Testis (tissue), 3 donors: ENCODE measurements around the gene BSND. TPM values are rescaled to one million over a fixed set of nuclear protein-coding genes. Genes with fewer than 3 reads are reported as not detected.
A peak's percentile ranks its signal among the peaks of the same experiment; 100 is the strongest.
"Not testable (repeated sequence)": the region's sequence is repeated elsewhere in the genome, so short reads cannot be mapped to it uniquely, and the experiment has no call there.

Source experiments
- DNase-seq: peaks from one replicate; pipeline ENCODE4 v3.0.0-alpha.2; 2019
- H3K27ac ChIP-seq, 2 donors: fragments of 200-600 bp; sonication (generic); one replicate each; pipeline ENCODE4 v1.5.1; 2019
- H3K27me3 ChIP-seq: fragments of 200-600 bp; sonication (generic); one replicate; pipeline ENCODE4 v1.5.1; 2019
- H3K36me3 ChIP-seq: fragments of 200-600 bp; sonication (generic); one replicate; pipeline ENCODE4 v1.5.1; 2017; ENCODE audit warnings: low read depth; ENCODE audit errors: missing control alignments
- H3K4me1 ChIP-seq: fragments of 200-600 bp; sonication (generic); one replicate; pipeline ENCODE4 v1.5.1; 2019
- H3K4me3 ChIP-seq, 2 donors: fragments of 200-600 bp; sonication (generic); one replicate each; pipeline ENCODE4 v1.5.1; 2017 to 2019
- H3K9me3 ChIP-seq: fragments of 200-600 bp; sonication (generic); one replicate; pipeline ENCODE4 v1.5.1; 2017
- POLR2A ChIP-seq: fragments of 450-650 bp; IDR thresholded peaks from one replicate; pipeline ENCODE4 v1.6.1; 2017; ENCODE audit warnings: antibody characterized with exemption, mild to moderate bottlenecking, moderate library complexity
- WGBS, 2 donors: methylation state at CpG; one replicate each; pipeline ENCODE4 v1.1.5; 2018; 5-methylcytosine and 5-hydroxymethylcytosine counted together
- intact Hi-C: fragments of 100-400 bp; cut with DNase I; formaldehyde crosslinking; loops from one replicate; pipeline ENCODE4 v1.15.1; 2023; ENCODE audit warnings: low total_unique reads
- polyA plus RNA-seq: library from polyadenylated mRNA; stranded (reverse); fragments of 350-450 nt; fragmentation: Illumina TruSeq; extraction: RNeasy Lipid Tissue Mini Kit (QIAGEN cat#74804); gene quantifications from one replicate; pipeline ENCODE4 v1.2.3, GENCODE V29; 2014; ENCODE audit warnings: low read depth, low replicate concordance; ENCODE audit not compliant: insufficient read depth
- total RNA-seq, 2 donors: library from RNA; depleted of rRNA; stranded (reverse); fragments of >200 nt; gene quantifications; one replicate each; pipeline ENCODE4 v1.2.3, GENCODE V29; 2016
- TF ChIP-seq, protein P1 (sequence below), 3 experiments: fragments of 450-650 bp in 2 of 3; fragments of 200-600 bp in 1 of 3; sonication (generic) in 1 of 3; IDR thresholded peaks; one replicate each; pipeline ENCODE4 v1.5.1; 2016 to 2019; ENCODE audit warnings: antibody characterized with exemption in 3 of 3, mild to moderate bottlenecking in 2 of 3, moderate library complexity in 1 of 3

The BSND gene
- total and polyA plus RNA-seq, 3 donors from 2014 or later = 0.19 to 0.32 (median 0.24) TPM

DNA sequence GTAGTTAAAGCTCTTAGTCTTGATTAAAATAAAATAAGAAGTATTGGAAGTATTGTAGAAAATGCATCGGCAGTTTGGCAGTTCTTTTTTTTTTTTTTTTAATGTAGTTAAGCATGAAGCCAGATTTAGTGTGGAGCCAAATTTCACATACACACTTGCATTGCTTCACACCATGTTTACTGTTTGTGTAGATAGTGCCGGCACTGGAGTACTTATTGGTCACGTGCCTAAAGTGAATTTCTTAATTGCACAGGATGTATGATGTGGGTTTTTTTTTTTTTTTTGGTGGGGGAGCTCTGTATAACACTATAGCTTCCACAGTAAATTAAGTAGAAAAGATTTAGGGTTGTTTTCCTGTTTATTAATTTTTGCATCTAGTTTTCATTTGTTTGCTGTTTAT is 39.5 kb upstream of the BSND start:
- 54 to 61% methylated on average over 3 of the region's 3 CpGs for WGBS, 2 donors
- Histone ChIP-seq H3K4me1 (no peaks in the 10 kb centered on the region), H3K9me3 (no peaks in the 10 kb centered on the region), H3K27me3 (no peaks in the 10 kb centered on the region), H3K36me3 (no peaks in the 10 kb centered on the region), H3K27ac (no peak overlapping the region), H3K4me3 (no peak overlapping the region)
- no peak for DNase-seq
- TF ChIP-seq, protein P1, sequence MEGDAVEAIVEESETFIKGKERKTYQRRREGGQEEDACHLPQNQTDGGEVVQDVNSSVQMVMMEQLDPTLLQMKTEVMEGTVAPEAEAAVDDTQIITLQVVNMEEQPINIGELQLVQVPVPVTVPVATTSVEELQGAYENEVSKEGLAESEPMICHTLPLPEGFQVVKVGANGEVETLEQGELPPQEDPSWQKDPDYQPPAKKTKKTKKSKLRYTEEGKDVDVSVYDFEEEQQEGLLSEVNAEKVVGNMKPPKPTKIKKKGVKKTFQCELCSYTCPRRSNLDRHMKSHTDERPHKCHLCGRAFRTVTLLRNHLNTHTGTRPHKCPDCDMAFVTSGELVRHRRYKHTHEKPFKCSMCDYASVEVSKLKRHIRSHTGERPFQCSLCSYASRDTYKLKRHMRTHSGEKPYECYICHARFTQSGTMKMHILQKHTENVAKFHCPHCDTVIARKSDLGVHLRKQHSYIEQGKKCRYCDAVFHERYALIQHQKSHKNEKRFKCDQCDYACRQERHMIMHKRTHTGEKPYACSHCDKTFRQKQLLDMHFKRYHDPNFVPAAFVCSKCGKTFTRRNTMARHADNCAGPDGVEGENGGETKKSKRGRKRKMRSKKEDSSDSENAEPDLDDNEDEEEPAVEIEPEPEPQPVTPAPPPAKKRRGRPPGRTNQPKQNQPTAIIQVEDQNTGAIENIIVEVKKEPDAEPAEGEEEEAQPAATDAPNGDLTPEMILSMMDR (IDR thresholded peaks at IDR 0.05) = no peak
- TF ChIP-seq POLR2A = no peak
- intact Hi-C loops = no loop called here

DNA sequence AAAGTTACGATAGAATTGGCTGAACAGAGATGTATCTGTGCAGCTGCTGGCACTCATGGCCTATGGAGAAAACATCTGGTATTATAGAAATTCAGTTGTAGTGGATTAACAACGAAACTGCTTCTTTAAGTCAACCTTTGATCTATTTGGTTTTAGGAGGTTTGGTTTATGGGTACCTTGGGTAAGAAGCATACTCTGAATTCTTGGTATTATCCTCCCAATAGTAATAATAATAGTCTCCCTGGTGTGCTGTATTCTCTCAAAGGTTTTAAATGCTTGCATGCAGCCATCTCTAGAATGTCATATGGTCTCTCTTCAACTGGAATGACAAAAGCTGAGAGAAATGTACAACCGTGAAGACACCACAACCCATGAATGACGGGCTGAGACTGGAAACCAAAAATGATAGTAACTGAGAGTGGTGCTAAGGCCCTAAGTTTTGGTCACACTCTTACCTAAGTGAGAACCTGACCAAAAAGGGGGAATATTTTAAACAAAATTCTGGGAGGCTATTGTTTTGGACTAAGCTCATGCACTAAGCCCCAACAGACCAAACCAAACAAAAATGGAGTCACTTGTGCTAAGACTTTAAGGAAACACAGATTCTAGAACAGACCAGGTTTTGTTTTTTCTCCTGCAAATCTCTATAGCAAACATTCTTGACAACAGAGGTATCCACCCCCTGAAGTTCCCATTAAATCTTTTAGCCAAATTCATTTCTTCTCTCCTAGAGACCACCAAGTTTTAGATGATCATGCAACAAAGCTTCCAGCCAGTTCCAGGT is 35.9 kb upstream of the BSND start:
- 73 to 89% methylated on average over 4 of the region's 4 CpGs for WGBS, 2 donors
- Histone ChIP-seq H3K4me1 (no peaks in the 10 kb centered on the region), H3K27ac (no peak overlapping the region), H3K4me3 (no peak overlapping the region), H3K9me3 (no peaks in the 10 kb centered on the region), H3K36me3 (no peaks in the 10 kb centered on the region), H3K27me3 (no peaks in the 10 kb centered on the region)
- intact Hi-C loops = no loop called here
- TF ChIP-seq, protein P1 (IDR thresholded peaks at IDR 0.05) = no peak
- TF ChIP-seq POLR2A = no peak
- no peak for DNase-seq

DNA sequence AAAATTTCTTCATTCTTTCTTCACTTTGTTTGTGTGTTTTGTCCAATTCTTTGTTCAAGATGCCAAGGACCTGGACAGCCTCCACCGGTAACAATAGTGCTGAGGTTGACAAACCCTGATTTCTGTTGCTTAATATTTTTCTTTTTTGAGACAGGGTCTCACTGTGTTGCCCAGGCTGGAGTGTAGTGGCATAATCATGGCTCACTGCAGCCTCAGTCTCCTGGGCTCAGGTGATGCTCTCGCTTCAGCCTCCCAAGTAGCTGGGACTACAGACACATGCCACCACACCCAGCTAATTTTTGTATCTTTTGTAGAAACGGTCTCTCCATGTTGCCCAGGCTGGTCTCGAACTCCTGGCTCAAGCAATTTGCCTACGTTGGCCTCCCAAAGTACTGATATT is 34.9 kb upstream of the BSND start:
- intact Hi-C loops, H3K27ac ChIP-seq, H3K27me3 ChIP-seq, DNase-seq, H3K4me3 ChIP-seq, H3K36me3 ChIP-seq, H3K4me1 ChIP-seq, H3K9me3 ChIP-seq: not testable (repeated sequence)
- 95% methylated on average over 5 of the region's 5 CpGs for WGBS, 2 donors

DNA sequence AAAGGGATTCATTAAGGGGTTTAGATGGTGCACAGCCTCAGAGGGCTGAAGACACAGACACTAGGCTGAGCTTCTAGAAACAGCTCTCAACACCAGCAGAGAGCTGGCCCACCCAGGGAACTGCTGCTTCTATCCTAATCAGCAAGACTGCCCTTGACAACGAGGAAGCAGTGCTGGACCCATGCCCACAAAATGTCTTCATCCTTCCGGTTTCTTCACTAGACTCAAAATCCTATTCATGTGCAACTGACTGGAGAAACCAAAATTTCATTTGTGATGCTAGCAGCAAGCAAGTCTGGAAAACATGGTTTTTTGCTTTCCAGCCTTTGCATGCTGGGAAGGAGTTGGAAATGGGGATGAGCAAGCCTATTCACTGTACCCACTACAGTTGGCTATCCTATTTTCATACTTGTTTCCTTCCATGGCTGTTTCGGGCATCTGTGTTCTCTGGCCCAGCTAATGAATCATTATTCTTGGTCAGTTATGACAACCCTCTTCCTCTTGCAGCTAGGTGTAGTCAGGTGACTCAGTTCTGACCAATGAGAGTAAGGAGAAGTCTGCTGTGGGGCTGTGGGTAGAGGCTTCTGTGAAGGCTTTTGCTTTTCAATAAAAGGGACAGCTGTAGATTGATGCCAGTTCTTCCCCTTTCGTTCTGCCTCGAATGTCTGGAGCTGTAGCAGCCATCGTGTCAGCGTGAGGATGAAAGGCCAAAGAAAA is 33.0 kb upstream of the BSND start:
- intact Hi-C loops = no loop called here
- no peaks in the 10 kb centered on the region for H3K9me3 ChIP-seq
- TF ChIP-seq, protein P1 (IDR thresholded peaks at IDR 0.05) = no peak
- TF ChIP-seq POLR2A = no peak
- H3K36me3 ChIP-seq = no peaks in the 10 kb centered on the region
- no peak overlapping the region for H3K4me3 ChIP-seq
- DNase-seq = peak; percentile 72
- WGBS, 2 donors = 62 to 70% methylated on average over 7 of the region's 7 CpGs
- H3K4me1 ChIP-seq = no peaks in the 10 kb centered on the region
- H3K27me3 ChIP-seq = no peaks in the 10 kb centered on the region
- H3K27ac ChIP-seq = no peak overlapping the region

DNA sequence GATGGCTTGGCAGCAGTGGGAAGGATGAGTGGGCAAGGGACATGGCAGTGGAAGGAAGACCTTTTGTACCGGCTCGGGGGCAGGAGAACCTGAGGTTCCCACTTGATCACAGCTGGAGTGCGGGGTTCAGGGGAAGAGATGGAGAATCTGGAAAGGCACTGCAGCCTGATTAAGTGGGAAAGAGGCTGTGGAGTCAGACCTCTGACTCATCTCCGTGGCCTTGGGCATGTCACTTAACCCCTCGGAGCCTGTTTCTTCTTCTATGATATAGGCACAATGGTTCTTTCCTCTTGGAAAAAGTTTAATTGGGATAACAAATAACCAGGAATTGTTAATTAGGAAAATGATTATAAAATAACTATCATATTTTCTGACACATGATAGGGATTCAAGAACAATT is 31.4 kb upstream of the BSND start:
- Histone ChIP-seq H3K36me3 (no peaks in the 10 kb centered on the region), H3K4me1 (no peaks in the 10 kb centered on the region), H3K9me3 (no peaks in the 10 kb centered on the region), H3K27me3 (no peaks in the 10 kb centered on the region), H3K27ac (no peak overlapping the region), H3K4me3 (no peak overlapping the region)
- 85 to 87% methylated on average over 5 of the region's 5 CpGs for WGBS, 2 donors
- no peak for DNase-seq
- TF ChIP-seq, protein P1 (IDR thresholded peaks at IDR 0.05) = no peak
- TF ChIP-seq POLR2A = no peak
- intact Hi-C loops = no loop called here
